ENCODE results near the gene OPTC.

GRCh38 chr1:203465948-203466347, 28.0 kb upstream of the OPTC start:
- TF ChIP-seq CTCF (IDR thresholded peaks at IDR 0.05) (no peak), POLR2A (IDR thresholded peaks at IDR 0.05) (no peak), EP300 (IDR thresholded peaks at IDR 0.05) (peak in 1 of 4 donors; percentile 43), POLR2AphosphoS5 (IDR thresholded peaks at IDR 0.05) (peak; percentile 7 to 63 (median 32))

All from sigmoid colon (tissue), 4 donors.